Body of pancreas (tissue), 4 donors: ENCODE results near the gene TMEM178B.

Experiments used
- POLR2A ChIP-seq, 3 donors: fragments of 450-650 bp; IDR thresholded peaks; one replicate each; pipeline ENCODE4 v1.6.1; 2016; ENCODE audit warnings: antibody characterized with exemption in 3 of 3, mild to moderate bottlenecking in 2 of 3
- TF ChIP-seq, protein P1 (sequence below), 7 experiments: fragments of 450-650 bp in 4 of 7; fragments of 200-600 bp in 3 of 7; sonication (generic) in 3 of 7; IDR thresholded peaks; one replicate each; pipeline ENCODE4 v1.5.1; 2016 to 2019; ENCODE audit warnings: antibody characterized with exemption in 7 of 7

GRCh38 chr7:141234335-141235105 is 160.7 kb downstream of the TMEM178B start:
- no peak for TF ChIP-seq POLR2A (IDR thresholded peaks at IDR 0.05)
- TF ChIP-seq, protein P1, sequence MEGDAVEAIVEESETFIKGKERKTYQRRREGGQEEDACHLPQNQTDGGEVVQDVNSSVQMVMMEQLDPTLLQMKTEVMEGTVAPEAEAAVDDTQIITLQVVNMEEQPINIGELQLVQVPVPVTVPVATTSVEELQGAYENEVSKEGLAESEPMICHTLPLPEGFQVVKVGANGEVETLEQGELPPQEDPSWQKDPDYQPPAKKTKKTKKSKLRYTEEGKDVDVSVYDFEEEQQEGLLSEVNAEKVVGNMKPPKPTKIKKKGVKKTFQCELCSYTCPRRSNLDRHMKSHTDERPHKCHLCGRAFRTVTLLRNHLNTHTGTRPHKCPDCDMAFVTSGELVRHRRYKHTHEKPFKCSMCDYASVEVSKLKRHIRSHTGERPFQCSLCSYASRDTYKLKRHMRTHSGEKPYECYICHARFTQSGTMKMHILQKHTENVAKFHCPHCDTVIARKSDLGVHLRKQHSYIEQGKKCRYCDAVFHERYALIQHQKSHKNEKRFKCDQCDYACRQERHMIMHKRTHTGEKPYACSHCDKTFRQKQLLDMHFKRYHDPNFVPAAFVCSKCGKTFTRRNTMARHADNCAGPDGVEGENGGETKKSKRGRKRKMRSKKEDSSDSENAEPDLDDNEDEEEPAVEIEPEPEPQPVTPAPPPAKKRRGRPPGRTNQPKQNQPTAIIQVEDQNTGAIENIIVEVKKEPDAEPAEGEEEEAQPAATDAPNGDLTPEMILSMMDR (IDR thresholded peaks at IDR 0.05): no peak
